HepG2 (cell line): ENCODE results near the gene RAB40C. TPM values are rescaled to one million over a fixed set of nuclear protein-coding genes. Genes with fewer than 3 reads are reported as not detected.
A peak's percentile ranks its signal among the peaks of the same experiment; 100 is the strongest.

Experiments used
- DNMT1 ChIP-seq: sonication (generic); formaldehyde crosslinking; IDR thresholded peaks from 2 replicates; pipeline ENCODE4 v1.5.1; 2020; ENCODE audit warnings: mild to moderate bottlenecking, missing genetic modification reagents
- FOXA1 ChIP-seq, 2 experiments: fragments of 450-650 bp in 1 of 2; sonication (generic) in 1 of 2; formaldehyde crosslinking in 1 of 2; IDR thresholded peaks; 2 replicates each; pipeline versions ENCODE4 v1.4.0 to v1.6.1; 2016 to 2020; ENCODE audit warnings: missing genetic modification reagents in 1 of 2
- HNRNPH1 ChIP-seq: fragments of 200-400 bp; formaldehyde crosslinking; optimal IDR thresholded peaks from 2 replicates; pipeline ENCODE3; 2017; ENCODE audit warnings: mild to moderate bottlenecking, low read depth, low read length
- KAT7 ChIP-seq: IDR thresholded peaks from 2 replicates; pipeline ENCODE4 v1.6.1; 2018; ENCODE audit warnings: borderline replicate concordance, missing compliant biosample characterization
- KDM4B ChIP-seq: sonication (generic); formaldehyde crosslinking; IDR thresholded peaks from 2 replicates; pipeline ENCODE4 v1.4.0; 2020; ENCODE audit warnings: missing genetic modification reagents
- MLLT10 ChIP-seq: sonication (generic); formaldehyde crosslinking; IDR thresholded peaks from 2 replicates; pipeline ENCODE4 v1.4.0; 2020; ENCODE audit warnings: missing genetic modification reagents
- MXI1 ChIP-seq: IDR thresholded peaks from 3 replicates; pipeline ENCODE4 v1.6.1; 2012; ENCODE audit warnings: low read depth, low read length, inconsistent platforms, borderline replicate concordance
- NFATC3 ChIP-seq: sonication (generic); formaldehyde crosslinking; IDR thresholded peaks from 2 replicates; pipeline ENCODE4 v1.5.1; 2020; ENCODE audit warnings: mild to moderate bottlenecking, missing genetic modification reagents
- PHF21A ChIP-seq: sonication (generic); formaldehyde crosslinking; IDR thresholded peaks from 2 replicates; pipeline ENCODE4 v1.5.0; 2020; ENCODE audit warnings: mild to moderate bottlenecking, missing genetic modification reagents
- PPARG ChIP-seq: conservative IDR thresholded peaks from 2 replicates; pipeline ENCODE4 v1.6.1; 2016; ENCODE audit warnings: missing biosample characterization, missing genetic modification reagents
- PTBP1 ChIP-seq: fragments of 200-400 bp; formaldehyde crosslinking; IDR thresholded peaks from 2 replicates; pipeline ENCODE4 v1.6.1; 2018; ENCODE audit warnings: low read length, low read depth; ENCODE audit not compliant: poor library complexity, severe bottlenecking
- RERE ChIP-seq: IDR thresholded peaks from 2 replicates; pipeline ENCODE4 v1.6.1; 2016; ENCODE audit warnings: low read depth, missing genetic modification reagents, missing compliant biosample characterization
- SIX4 ChIP-seq: sonication (generic); formaldehyde crosslinking; IDR thresholded peaks from 2 replicates; pipeline ENCODE4 v1.4.0; 2020; ENCODE audit warnings: missing genetic modification reagents
- ZNF30 ChIP-seq: sonication (generic); formaldehyde crosslinking; IDR thresholded peaks from 2 replicates; pipeline ENCODE4 v1.5.0; 2020; ENCODE audit warnings: mild to moderate bottlenecking, missing genetic modification reagents
- ZNF737 ChIP-seq: sonication (generic); formaldehyde crosslinking; IDR thresholded peaks from 2 replicates; pipeline ENCODE4 v1.5.0; 2020; ENCODE audit warnings: missing genetic modification reagents, mild to moderate bottlenecking, borderline replicate concordance
- ZNF768 ChIP-seq: sonication (generic); formaldehyde crosslinking; IDR thresholded peaks from 2 replicates; pipeline ENCODE4 v1.4.0; 2020; ENCODE audit warnings: missing genetic modification reagents
- ZNF816 ChIP-seq: sonication (generic); formaldehyde crosslinking; IDR thresholded peaks from 2 replicates; pipeline ENCODE4 v1.8.0; 2022; ENCODE audit warnings: missing genetic modification reagents, mild to moderate bottlenecking, borderline replicate concordance
- ZSCAN29 ChIP-seq: sonication (generic); formaldehyde crosslinking; conservative IDR thresholded peaks from 2 replicates; pipeline ENCODE4 v1.4.0; 2020; ENCODE audit warnings: mild to moderate bottlenecking, missing genetic modification reagents
- polyA plus RNA-seq, 8 experiments: library from polyadenylated mRNA; depleted of rRNA in 3 of 8; stranded (reverse) in 7 of 8; unstranded in 1 of 8; fragments of >200 nt; fragmentation: Illumina TruSeq in 4 of 8; extraction: Trizol in 4 of 8; gene quantifications; 2 replicates each; pipeline versions ENCODE4 v1.2.1 to v1.2.3, GENCODE V29; 2011 to 2016; ENCODE audit warnings: low read depth in 4 of 8, missing spikeins in 1 of 8, mixed read lengths in 1 of 8; ENCODE audit not compliant: insufficient read depth in 1 of 8
- total RNA-seq, 5 experiments: library from RNA; depleted of rRNA; stranded (reverse); fragments of >200 nt; fragmentation: Illumina TruSeq; extraction: Trizol; gene quantifications; 2 replicates each; pipeline ENCODE4 v1.2.3, GENCODE V29; 2016; ENCODE audit warnings: low read depth in 1 of 5
- TF ChIP-seq, protein P1 (sequence below): sonication (generic); formaldehyde crosslinking; IDR thresholded peaks from 2 replicates; pipeline ENCODE4 v1.4.0; 2020; ENCODE audit warnings: mild to moderate bottlenecking, missing genetic modification reagents

The RAB40C gene
- total and polyA plus RNA-seq, 2 of the 13 experiments (the other 11 are each of a cell fraction or from before 2014, with no cell fraction given), result 7.7 to 11.5 TPM

- TF ChIP-seq ZNF768 (CRISPR knock-in tag) (peak; percentile 53; the same call in 1 of the 2 replicates), ZNF30 (no peak), PTBP1 (no peak), MXI1 (peak; percentile 75; the same call in 1 of the 3 replicates), PPARG (CRISPR knock-in tag) (no peak), DNMT1 (CRISPR knock-in tag) (no peak), FOXA1 (IDR thresholded peaks at IDR 0.05) (no peak), FOXA1 (CRISPR knock-in tag; IDR thresholded peaks at IDR 0.05) (no peak), ZNF816 (CRISPR knock-in tag) (no peak), RERE (no peak), HNRNPH1 (no peak), SIX4 (CRISPR knock-in tag) (0 out of 2 replicates have a peak, but pooled peaks have one; percentile 23), MLLT10 (CRISPR knock-in tag) (no peak), KAT7 (CRISPR knock-in tag) (no peak; the same call in 1 of the 2 replicates), PHF21A (CRISPR knock-in tag) (no peak), ZNF737 (CRISPR knock-in tag) (no peak), NFATC3 (CRISPR knock-in tag) (peak; percentile 42; the same call in 1 of the 2 replicates), KDM4B (no peak), ZSCAN29 (CRISPR knock-in tag) (no peak)
- TF ChIP-seq, protein P1, sequence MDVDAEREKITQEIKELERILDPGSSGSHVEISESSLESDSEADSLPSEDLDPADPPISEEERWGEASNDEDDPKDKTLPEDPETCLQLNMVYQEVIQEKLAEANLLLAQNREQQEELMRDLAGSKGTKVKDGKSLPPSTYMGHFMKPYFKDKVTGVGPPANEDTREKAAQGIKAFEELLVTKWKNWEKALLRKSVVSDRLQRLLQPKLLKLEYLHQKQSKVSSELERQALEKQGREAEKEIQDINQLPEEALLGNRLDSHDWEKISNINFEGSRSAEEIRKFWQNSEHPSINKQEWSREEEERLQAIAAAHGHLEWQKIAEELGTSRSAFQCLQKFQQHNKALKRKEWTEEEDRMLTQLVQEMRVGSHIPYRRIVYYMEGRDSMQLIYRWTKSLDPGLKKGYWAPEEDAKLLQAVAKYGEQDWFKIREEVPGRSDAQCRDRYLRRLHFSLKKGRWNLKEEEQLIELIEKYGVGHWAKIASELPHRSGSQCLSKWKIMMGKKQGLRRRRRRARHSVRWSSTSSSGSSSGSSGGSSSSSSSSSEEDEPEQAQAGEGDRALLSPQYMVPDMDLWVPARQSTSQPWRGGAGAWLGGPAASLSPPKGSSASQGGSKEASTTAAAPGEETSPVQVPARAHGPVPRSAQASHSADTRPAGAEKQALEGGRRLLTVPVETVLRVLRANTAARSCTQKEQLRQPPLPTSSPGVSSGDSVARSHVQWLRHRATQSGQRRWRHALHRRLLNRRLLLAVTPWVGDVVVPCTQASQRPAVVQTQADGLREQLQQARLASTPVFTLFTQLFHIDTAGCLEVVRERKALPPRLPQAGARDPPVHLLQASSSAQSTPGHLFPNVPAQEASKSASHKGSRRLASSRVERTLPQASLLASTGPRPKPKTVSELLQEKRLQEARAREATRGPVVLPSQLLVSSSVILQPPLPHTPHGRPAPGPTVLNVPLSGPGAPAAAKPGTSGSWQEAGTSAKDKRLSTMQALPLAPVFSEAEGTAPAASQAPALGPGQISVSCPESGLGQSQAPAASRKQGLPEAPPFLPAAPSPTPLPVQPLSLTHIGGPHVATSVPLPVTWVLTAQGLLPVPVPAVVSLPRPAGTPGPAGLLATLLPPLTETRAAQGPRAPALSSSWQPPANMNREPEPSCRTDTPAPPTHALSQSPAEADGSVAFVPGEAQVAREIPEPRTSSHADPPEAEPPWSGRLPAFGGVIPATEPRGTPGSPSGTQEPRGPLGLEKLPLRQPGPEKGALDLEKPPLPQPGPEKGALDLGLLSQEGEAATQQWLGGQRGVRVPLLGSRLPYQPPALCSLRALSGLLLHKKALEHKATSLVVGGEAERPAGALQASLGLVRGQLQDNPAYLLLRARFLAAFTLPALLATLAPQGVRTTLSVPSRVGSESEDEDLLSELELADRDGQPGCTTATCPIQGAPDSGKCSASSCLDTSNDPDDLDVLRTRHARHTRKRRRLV (CRISPR knock-in tag), result peak; percentile 26; the same call in 1 of the 2 replicates
Observed at GRCh38 chr16:588889-589657, 793 bp upstream of the RAB40C start (continued).
